Panc1 (cell line): ENCODE results near the gene TBC1D21. TPM values are rescaled to one million over a fixed set of nuclear protein-coding genes. Genes with fewer than 3 reads are reported as not detected.

Experiments
- ATAC-seq: fragments of 200-7000 bp; cut with Tn5 transposase; 2 replicates; pipeline ENCODE4 v1.9.1; 2020; ENCODE audit warnings: mild to moderate bottlenecking, moderate library complexity
- BruUV-seq: library from RNA; stranded (reverse); fragments of 400-500 nt; replicated peaks from 2 replicates; lab custom pipeline; 2021; lab: Mats Ljungman, UMichigan
- CTCF ChIA-PET: fragments of 300-600 bp; sonication (Branson Sonifier 250); formaldehyde crosslinking; loops from one replicate; lab custom pipeline; 2022; ENCODE audit warnings: antibody characterized with exemption; lab: Charles Lee
- POLR2A ChIA-PET: fragments of 300-600 bp; sonication (Branson Sonifier 250); formaldehyde crosslinking; loops from one replicate; lab custom pipeline; 2022; ENCODE audit warnings: antibody characterized with exemption; lab: Charles Lee
- DNase-seq: peaks from one replicate; pipeline ENCODE4 v3.0.0-alpha.2; 2010; ENCODE audit warnings: low read depth, low spot score
- H3K27ac ChIP-seq: 2 replicates; pipeline ENCODE4 v1.5.1; 2011; ENCODE audit warnings: mild to moderate bottlenecking, low read length, inconsistent platforms
- H3K27me3 ChIP-seq: fragments of 200-500 bp; sonication (Bioruptor generic); 2 replicates; pipeline ENCODE4 v1.6.0; 2014; ENCODE audit warnings: low read length, inconsistent platforms; ENCODE audit not compliant: control insufficient read depth, insufficient read depth
- H3K36me3 ChIP-seq: fragments of 200-500 bp; sonication (Bioruptor generic); 2 replicates; pipeline ENCODE4 v1.5.1; 2014; ENCODE audit warnings: inconsistent platforms, mild to moderate bottlenecking, low read length, moderate library complexity; ENCODE audit not compliant: control insufficient read depth, insufficient read depth
- H3K4me1 ChIP-seq: 2 replicates; pipeline ENCODE4 v1.5.1; 2011; ENCODE audit warnings: inconsistent platforms, mild to moderate bottlenecking, low read length, moderate library complexity; ENCODE audit not compliant: control insufficient read depth, insufficient read depth
- H3K4me3 ChIP-seq, 2 experiments: 2 replicates each; pipeline ENCODE4 v1.5.1; 2011 to 2012; ENCODE audit warnings: low read depth in 2 of 2, low read length in 2 of 2, mild to moderate bottlenecking in 2 of 2, inconsistent platforms in 1 of 2, moderate library complexity in 1 of 2
- H3K9me3 ChIP-seq: fragments of 200-500 bp; sonication (Bioruptor generic); 2 replicates; pipeline ENCODE4 v1.5.1; 2014; ENCODE audit warnings: low read depth, mild to moderate bottlenecking, inconsistent platforms, low read length, moderate library complexity; ENCODE audit not compliant: control insufficient read depth, insufficient read depth
- CTCF ChIP-seq: fragments of 450-650 bp; IDR thresholded peaks from 2 replicates; pipeline ENCODE4 v1.5.1; 2017; ENCODE audit warnings: mild to moderate bottlenecking
- POLR2AphosphoS5 ChIP-seq: IDR thresholded peaks from 2 replicates; pipeline ENCODE4 v1.6.1; 2012; ENCODE audit warnings: mild to moderate bottlenecking, low read depth, low read length, moderate library complexity
- REST ChIP-seq, 2 experiments: IDR thresholded peaks; 2 replicates each; pipeline ENCODE4 v1.6.1; 2011 to 2012; ENCODE audit warnings: low read depth in 2 of 2, control low read depth in 1 of 2, low read length in 1 of 2, mild to moderate bottlenecking in 1 of 2, moderate library complexity in 1 of 2; ENCODE audit not compliant: insufficient read depth in 1 of 2
- SIN3A ChIP-seq: IDR thresholded peaks from 2 replicates; pipeline ENCODE4 v1.6.1; 2012; ENCODE audit warnings: low read depth, mild to moderate bottlenecking, low read length, moderate library complexity, borderline replicate concordance; ENCODE audit not compliant: insufficient read depth
- TCF7L2 ChIP-seq: IDR thresholded peaks from 2 replicates; pipeline ENCODE4 v1.6.1; 2011; ENCODE audit warnings: mild to moderate bottlenecking, low read depth, low read length, inconsistent platforms
- in situ Hi-C: cut with HindIII; loops from 2 replicates; pipeline ENCODE4 v1.10.0; 2016; ENCODE audit warnings: low sequenced_read_pairs, low pct_unique_long_range_greater_than_20kb
- intact Hi-C: fragments of 100-400 bp; cut with micrococcal nuclease; formaldehyde crosslinking; loops from one replicate; pipeline ENCODE4 v1.10.0; 2022; ENCODE audit not compliant: unreplicated experiment
- total RNA-seq: library from RNA; stranded (reverse); gene quantifications from one replicate; pipeline ENCODE4 v1.2.1, GENCODE V29; 2021; ENCODE audit not compliant: unreplicated experiment

Gene TBC1D21
- total RNA-seq, 1 experiment from 2014 or later = not detected

- no peak for TF ChIP-seq SIN3A
- TF ChIP-seq CTCF = no peak
- TF ChIP-seq TCF7L2 = no peak
- TF ChIP-seq POLR2AphosphoS5 = no peak
- TF ChIP-seq REST (IDR thresholded peaks at IDR 0.05; ENCODE audit: insufficient read depth in 1 of 2, low read depth in 2 of 2, low read length in 1 of 2) = no peak
- Histone ChIP-seq H3K36me3 (no peaks in the 10 kb centered on the region), H3K4me1 (no peaks in the 10 kb centered on the region), H3K27me3 (peaks cover 2% of the 10 kb centered on the region; the same call in 1 of the 2 replicates), H3K9me3 (no peaks in the 10 kb centered on the region), H3K27ac (no peak overlapping the region), H3K4me3 (no peak overlapping the region)
- intact Hi-C loops = no loop called here
- in situ Hi-C loops = no loop called here
- DNase-seq = no peak
- no peak for ATAC-seq
- POLR2A ChIA-PET = no interaction called here
- no TSS peak for BruUV-seq
- CTCF ChIA-PET = no interaction called here
Observed at GRCh38 chr15:73886717-73887345, 13.5 kb downstream of the TBC1D21 start.

GRCh38 chr15:73887481-73887880 lies 14.1 kb downstream of the TBC1D21 start:
- TF ChIP-seq POLR2AphosphoS5 (no peak), TCF7L2 (no peak), SIN3A (no peak), CTCF (no peak), REST (IDR thresholded peaks at IDR 0.05; ENCODE audit: insufficient read depth in 1 of 2, low read depth in 2 of 2, low read length in 1 of 2) (no peak)
- CTCF ChIA-PET = interaction anchor here (0.6 to 0.9 kb wide), 2 partner anchors 10 to 14 kb away, joined by 3 read pairs; no protein-coding TSS in a partner anchor
- H3K27ac ChIP-seq = no peak overlapping the region
- H3K4me1 ChIP-seq = no peaks in the 10 kb centered on the region
- H3K9me3 ChIP-seq = no peaks in the 10 kb centered on the region
- ATAC-seq (no peak), DNase-seq (no peak)
- no peaks in the 10 kb centered on the region for H3K36me3 ChIP-seq
- H3K27me3 ChIP-seq = peaks cover 2% of the 10 kb centered on the region; the same call in 1 of the 2 replicates
- POLR2A ChIA-PET = no interaction called here
- intact Hi-C loops = no loop called here
- no TSS peak for BruUV-seq
- no peak overlapping the region for H3K4me3 ChIP-seq
- in situ Hi-C loops = no loop called here
